Brain microvascular endothelial cell (primary cell): ENCODE measurements around the gene KRTAP2-3.
"Not testable (repeated sequence)": the region's sequence is repeated elsewhere in the genome, so short reads cannot be mapped to it uniquely, and the experiment has no call there.

ENCODE experiments used
- DNase-seq: peaks from one replicate; pipeline ENCODE4 v3.0.0-alpha.2; 2020
- H3K27ac ChIP-seq: fragments of 250-450 bp; sonication (Bioruptor Pico); 2 replicates; pipeline ENCODE4 v1.5.1; 2020; ENCODE audit warnings: mild to moderate bottlenecking, moderate library complexity
- H3K27me3 ChIP-seq: fragments of 250-450 bp; sonication (Bioruptor Pico); replicated peaks from 2 replicates; pipeline ENCODE4 v1.5.1; 2020; ENCODE audit warnings: mild to moderate bottlenecking
- H3K36me3 ChIP-seq: fragments of 250-450 bp; sonication (Bioruptor Pico); replicated peaks from 2 replicates; pipeline ENCODE4 v1.5.1; 2020; ENCODE audit warnings: mild to moderate bottlenecking
- H3K4me3 ChIP-seq: 2 replicates; pipeline ENCODE4 v1.5.1; 2011; ENCODE audit warnings: low read depth, mild to moderate bottlenecking, control low read depth, low read length, moderate library complexity
- CTCF ChIP-seq: IDR thresholded peaks from 2 replicates; pipeline ENCODE4 v1.5.1; 2011; ENCODE audit warnings: low read depth, mild to moderate bottlenecking, moderate library complexity, low read length, control low read depth, inconsistent platforms; ENCODE audit errors: missing control alignments
- in situ Hi-C: cut with HindIII; loops from 2 replicates; pipeline ENCODE4 v1.10.0; 2017; ENCODE audit warnings: low sequenced_read_pairs, low pct_ligation_motif_present

The KRTAP2-3 gene

GRCh38 chr17:41060052-41060604 is at the start of gene KRTAP2-3:
Gene KRTAP2-3, minus strand, starts transcription at chr17:41060114. Its CDS starts 64 bp downstream, at chr17:41060050.
- DNase-seq: peak; percentile 89
- no peaks in the 10 kb centered on the region for H3K36me3 ChIP-seq
- in situ Hi-C loops: no loop called here
- H3K27ac ChIP-seq: peak within 1 kb of the TSS; percentile 89
- no peak within 1 kb of the TSS for H3K4me3 ChIP-seq
- no peak for TF ChIP-seq CTCF
- H3K27me3 ChIP-seq: no peaks in the 10 kb centered on the region

GRCh38 chr17:41108728-41109386 is 48.9 kb upstream of the KRTAP2-3 start:
- H3K36me3 ChIP-seq, H3K4me3 ChIP-seq, in situ Hi-C loops, DNase-seq, H3K27me3 ChIP-seq, H3K27ac ChIP-seq: not testable (repeated sequence)

- no peak for DNase-seq
- Histone ChIP-seq H3K4me3 (no peak overlapping the region), H3K27me3 (no peaks in the 10 kb centered on the region), H3K36me3 (no peaks in the 10 kb centered on the region), H3K27ac (no peak overlapping the region)
- in situ Hi-C loops: no loop called here
- TF ChIP-seq CTCF: no peak
Observed at GRCh38 chr17:41107941-41108450, 48.1 kb upstream of the KRTAP2-3 start.

GRCh38 chr17:41105347-41105746 is 45.4 kb upstream of the KRTAP2-3 start, which contains the start of gene KRTAP4-9:
Gene KRTAP4-9, plus strand, starts transcription at chr17:41105389. Its CDS starts 0 bp downstream, at chr17:41105389.
- H3K36me3 ChIP-seq, H3K27ac ChIP-seq, in situ Hi-C loops, H3K27me3 ChIP-seq, H3K4me3 ChIP-seq, DNase-seq: not testable (repeated sequence)

- in situ Hi-C loops, H3K27ac ChIP-seq: not testable (repeated sequence)
- DNase-seq: peak; percentile 56
Observed at GRCh38 chr17:41104386-41105038, 44.6 kb upstream of the KRTAP2-3 start.

GRCh38 chr17:41103896-41104295 is 44.0 kb upstream of the KRTAP2-3 start:
- no peaks in the 10 kb centered on the region for H3K36me3 ChIP-seq
- no peaks in the 10 kb centered on the region for H3K27me3 ChIP-seq
- H3K27ac ChIP-seq: no peak overlapping the region
- no peak overlapping the region for H3K4me3 ChIP-seq
- in situ Hi-C loops: no loop called here
- DNase-seq: no peak
- no peak for TF ChIP-seq CTCF

More at GRCh38 chr17:41104386-41105038, 44.6 kb upstream of the KRTAP2-3 start:
- H3K27me3 ChIP-seq, H3K4me3 ChIP-seq, H3K36me3 ChIP-seq: not testable (repeated sequence)

GRCh38 chr17:41101586-41102259 is 41.8 kb upstream of the KRTAP2-3 start, which contains the start of gene KRTAP4-16:
Gene KRTAP4-16, minus strand, starts transcription at chr17:41102209. Its CDS starts 0 bp downstream, at chr17:41102209.
- no peak for TF ChIP-seq CTCF
- H3K36me3 ChIP-seq: no peaks in the 10 kb centered on the region
- H3K4me3 ChIP-seq: no peak within 1 kb of the TSS
- no peaks in the 10 kb centered on the region for H3K27me3 ChIP-seq
- no peak within 1 kb of the TSS for H3K27ac ChIP-seq
- in situ Hi-C loops: no loop called here
- DNase-seq: no peak

GRCh38 chr17:41099682-41100480 is 40.0 kb upstream of the KRTAP2-3 start:
- H3K27me3 ChIP-seq, H3K4me3 ChIP-seq, H3K36me3 ChIP-seq, in situ Hi-C loops: not testable (repeated sequence)
- peak overlapping the region; percentile 7 for H3K27ac ChIP-seq
- DNase-seq: peak; percentile 60
